Cerebellar nuclear complex (tissue), 1 donor: Measurements from ENCODE around the gene ZNF44.

Experiments used
- DNase-seq, 2 experiments: peaks; one replicate each; lab custom pipeline; 2025; lab: John Stamatoyannopoulos, UW

The ZNF44 gene

GRCh38 chr19:12261554-12261953 lies 33.1 kb downstream of the ZNF44 start:
- no peak for DNase-seq

- DNase-seq, result no peak
These were observed 33.8 kb downstream of the ZNF44 start for GRCh38 chr19:12260861-12261260.

- no peak for DNase-seq
These were observed 34.4 kb downstream of the ZNF44 start for GRCh38 chr19:12260236-12260635.

GRCh38 chr19:12255372-12255771 lies 39.3 kb downstream of the ZNF44 start:
- no peak for DNase-seq

- DNase-seq, result no peak
These were observed 47.0 kb downstream of the ZNF44 start for GRCh38 chr19:12247644-12248222.

GRCh38 chr19:12244370-12244769 lies 50.3 kb downstream of the ZNF44 start:
- DNase-seq, result no peak

GRCh38 chr19:12237143-12237839 lies 57.4 kb downstream of the ZNF44 start:
- DNase-seq, result no peak

- DNase-seq, result no peak
These were observed 61.7 kb downstream of the ZNF44 start for GRCh38 chr19:12232961-12233360.

- DNase-seq, result no peak
These were observed 63.6 kb downstream of the ZNF44 start for GRCh38 chr19:12230751-12231733.

- no peak for DNase-seq
These were observed 64.7 kb downstream of the ZNF44 start for GRCh38 chr19:12229990-12230389.

GRCh38 chr19:12224676-12225075 lies 70.0 kb downstream of the ZNF44 start:
- no peak for DNase-seq

GRCh38 chr19:12222980-12223630 lies 71.6 kb downstream of the ZNF44 start:
- DNase-seq, result no peak
